Glomerular visceral epithelial cell (primary cell): Measurements from ENCODE around the gene C2orf69.

Source experiments
- DNase-seq: peaks from one replicate; pipeline ENCODE4 v3.0.0-alpha.2; 2016; ENCODE audit errors: extremely low spot score

C2orf69 gene

GRCh38 chr2:199914372-199914958 is 3.4 kb downstream of the C2orf69 start:
- no peak for DNase-seq

DNA sequence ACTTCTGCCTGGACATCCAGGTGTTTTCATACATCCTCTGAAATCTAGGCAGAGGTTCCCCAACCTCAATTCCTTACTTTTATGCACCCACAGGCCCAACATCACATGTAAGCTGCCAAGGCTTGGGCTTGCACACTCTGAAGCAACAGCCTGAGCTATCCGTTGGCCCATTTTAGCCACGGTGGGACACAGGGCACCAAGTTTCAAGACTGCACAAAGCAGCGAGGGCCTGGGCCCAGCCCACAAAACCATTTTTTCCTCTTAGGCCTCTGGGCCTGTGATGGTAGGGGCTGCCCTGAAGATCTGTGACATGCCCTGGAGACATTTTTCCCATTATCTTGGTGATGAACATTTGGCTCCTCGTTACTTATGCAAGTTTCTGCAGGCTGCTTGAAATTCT is 5.9 kb downstream of the C2orf69 start:
- no peak for DNase-seq

GRCh38 chr2:199922856-199923255 is 11.8 kb downstream of the C2orf69 start:
- no peak for DNase-seq

DNA sequence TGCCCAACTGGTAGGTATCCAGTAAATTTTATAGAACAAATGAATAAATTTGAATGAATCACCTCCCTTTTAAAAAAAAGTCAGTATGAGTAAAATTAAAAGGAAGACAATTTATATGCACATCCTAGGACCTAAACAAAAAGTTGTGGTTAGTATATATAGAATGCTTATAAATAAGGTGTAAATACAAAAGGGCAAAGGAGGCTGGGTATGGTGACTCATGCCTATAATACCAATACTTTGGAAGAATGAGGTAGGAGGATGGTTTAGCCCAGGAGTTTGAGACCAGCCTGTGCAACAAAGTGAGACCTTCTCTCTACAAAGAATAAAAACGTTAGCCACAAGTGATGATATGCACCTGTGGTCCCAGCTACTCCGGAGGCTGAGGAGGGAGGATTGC is 12.8 kb downstream of the C2orf69 start:
- no peak for DNase-seq

DNA sequence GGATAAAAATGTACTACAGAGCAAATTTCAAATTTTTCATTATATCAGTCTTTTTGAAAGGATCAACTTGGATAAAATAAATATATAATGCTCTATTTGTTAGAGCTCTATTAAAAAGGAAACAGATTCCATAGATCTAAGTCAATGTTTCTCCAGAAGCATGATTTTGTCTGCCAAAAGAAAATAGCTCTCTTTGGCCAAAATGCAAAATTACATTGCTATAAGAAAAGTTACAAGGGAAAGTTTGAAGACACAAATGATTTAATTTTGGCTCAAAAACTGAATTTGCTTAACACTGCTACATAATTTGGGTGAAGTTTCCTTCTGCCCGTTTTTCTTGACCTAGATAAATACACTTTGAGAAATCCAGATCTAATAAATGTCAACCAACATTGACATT is 15.7 kb downstream of the C2orf69 start:
- DNase-seq, result no peak

DNA sequence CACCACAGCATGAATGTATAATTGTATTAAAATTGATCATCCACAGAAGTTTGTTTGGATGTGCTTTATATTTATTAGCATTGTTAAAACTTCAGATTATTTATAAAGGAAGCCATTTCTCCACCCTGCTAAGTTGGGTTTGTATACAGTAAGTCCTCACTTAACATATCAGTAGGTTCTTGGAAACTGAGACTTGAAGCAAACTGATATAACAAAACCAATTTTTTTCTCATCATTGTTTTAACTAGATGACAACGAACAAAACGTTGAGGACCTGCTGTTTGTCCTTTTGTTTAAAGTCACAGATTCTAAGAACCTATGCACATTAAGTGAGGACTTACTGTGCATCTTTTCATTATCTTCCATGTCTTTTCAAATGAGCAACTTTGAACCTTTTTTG is 17.1 kb downstream of the C2orf69 start:
- no peak for DNase-seq

GRCh38 chr2:199928626-199929025 is 17.5 kb downstream of the C2orf69 start:
- no peak for DNase-seq

DNA sequence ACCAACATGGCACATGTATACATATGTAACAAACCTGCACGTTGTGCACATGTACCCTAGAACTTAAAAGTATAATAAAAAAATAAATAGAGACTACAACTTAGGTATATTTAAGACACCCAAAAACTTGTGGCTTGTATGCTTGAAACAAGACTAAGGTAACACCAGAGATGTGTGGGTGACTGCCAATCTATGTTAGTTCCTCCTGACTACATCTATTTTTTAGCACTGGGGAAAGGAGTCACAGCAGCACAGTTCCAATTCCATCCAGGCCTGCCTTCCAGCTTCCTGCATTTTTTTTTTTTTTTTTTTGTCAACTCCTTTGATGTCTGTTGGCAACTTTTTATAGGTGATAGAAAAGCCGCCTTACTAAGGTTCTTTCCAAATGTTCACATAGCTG is 18.2 kb downstream of the C2orf69 start:
- DNase-seq, result no peak

DNA sequence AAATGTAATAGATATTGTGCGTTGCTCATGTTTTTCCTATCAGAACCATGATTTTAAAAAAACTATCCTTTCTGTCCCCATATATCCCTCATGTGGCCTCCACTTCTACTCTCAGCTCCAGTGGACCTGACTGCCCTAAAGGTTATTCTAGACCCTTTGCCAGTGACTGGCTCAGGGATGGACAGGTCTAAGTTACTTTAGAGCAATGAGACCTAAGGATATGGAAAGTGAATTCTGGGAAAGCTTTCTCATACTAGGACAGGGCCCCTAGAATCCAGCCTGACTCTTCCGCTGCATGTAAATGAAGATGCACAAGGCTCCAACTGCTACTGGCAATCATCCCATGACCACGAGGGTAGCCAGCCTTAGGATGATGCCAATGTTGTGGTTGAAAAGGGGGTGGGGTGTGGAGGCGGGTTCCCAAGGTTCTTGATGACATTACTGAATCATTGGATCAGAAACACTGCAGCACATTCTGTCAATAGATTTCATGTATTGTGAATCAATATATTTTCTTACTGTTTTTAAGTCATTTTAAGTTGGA is 21.3 kb downstream of the C2orf69 start:
- DNase-seq, result peak; percentile 58

- no peak for DNase-seq
Measured at GRCh38 chr2:199933466-199933865, 22.4 kb downstream of the C2orf69 start.

DNA sequence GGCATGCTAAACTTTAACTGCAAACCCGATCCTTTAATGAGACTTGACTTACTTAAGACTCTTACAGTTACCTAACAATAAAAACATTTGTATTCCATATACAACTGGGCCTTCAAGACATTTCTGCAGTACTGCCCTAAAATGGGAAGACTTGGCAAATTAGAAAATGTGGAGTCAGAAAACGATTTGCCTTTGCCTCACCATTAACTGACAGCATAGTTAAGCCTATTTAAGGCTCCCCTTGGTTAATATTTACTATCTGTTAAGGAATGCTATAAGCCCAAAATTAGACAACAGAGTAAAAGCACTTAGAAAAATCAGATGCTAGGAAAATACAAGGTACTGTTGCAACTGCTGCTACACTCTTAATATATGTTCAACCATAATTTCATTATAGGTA is 25.5 kb downstream of the C2orf69 start:
- DNase-seq, result no peak

DNA sequence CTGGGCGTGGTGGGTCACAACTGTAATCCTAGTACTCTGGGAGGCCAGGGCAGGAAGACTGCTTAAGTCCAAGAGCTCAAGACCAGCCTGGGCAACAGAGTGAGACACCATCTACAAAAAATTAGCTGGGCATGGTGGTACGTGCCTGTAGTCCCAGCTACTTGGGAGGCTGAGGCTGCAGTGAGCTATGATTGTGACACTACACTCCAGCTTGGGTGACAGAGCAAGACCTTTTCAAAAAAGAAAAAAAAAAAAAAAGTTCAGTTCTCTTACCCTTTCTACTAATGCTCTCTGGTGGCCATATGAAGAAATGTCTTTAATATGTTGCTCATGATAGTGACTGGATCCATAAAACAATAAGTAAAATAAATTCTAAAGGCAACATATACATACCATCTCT is 29.3 kb downstream of the C2orf69 start:
- peak; percentile 18 for DNase-seq

DNA sequence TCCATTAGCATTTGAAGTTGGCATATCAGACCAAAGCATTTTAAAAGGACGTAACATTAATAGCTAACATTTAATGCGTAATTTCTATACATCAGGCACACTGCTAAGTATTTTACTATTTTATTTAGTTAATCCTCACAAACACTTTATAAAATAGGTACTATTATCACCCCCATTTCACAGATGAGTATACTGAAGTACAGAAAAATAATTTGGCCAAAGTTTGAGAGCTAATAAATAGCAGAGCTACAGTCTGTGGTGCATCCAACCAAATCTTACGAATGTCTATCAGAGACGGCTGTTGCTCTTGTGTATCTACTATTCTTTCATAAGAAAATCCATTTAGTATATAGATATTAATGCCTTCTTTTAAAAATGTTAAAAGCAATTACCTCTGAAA is 32.3 kb downstream of the C2orf69 start:
- DNase-seq, result no peak

DNA sequence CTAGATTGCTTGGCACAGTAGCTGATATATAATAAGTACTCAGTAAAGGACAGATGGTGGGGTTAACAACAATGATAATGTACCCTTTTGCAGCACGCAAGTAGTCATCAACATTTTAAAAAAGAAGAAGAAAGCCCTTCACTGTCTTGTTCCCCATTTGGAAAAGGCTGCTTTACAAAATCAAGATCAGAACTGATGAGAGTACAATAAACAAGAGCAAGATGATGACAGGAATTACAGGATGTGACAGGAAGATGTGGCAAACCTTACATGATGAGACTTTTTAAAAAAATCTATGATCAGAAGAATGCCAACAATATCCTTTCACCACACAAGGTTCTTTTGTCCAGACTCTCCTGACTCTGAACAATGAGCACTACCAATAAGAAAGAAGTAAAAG is 35.1 kb downstream of the C2orf69 start:
- DNase-seq, result no peak

DNA sequence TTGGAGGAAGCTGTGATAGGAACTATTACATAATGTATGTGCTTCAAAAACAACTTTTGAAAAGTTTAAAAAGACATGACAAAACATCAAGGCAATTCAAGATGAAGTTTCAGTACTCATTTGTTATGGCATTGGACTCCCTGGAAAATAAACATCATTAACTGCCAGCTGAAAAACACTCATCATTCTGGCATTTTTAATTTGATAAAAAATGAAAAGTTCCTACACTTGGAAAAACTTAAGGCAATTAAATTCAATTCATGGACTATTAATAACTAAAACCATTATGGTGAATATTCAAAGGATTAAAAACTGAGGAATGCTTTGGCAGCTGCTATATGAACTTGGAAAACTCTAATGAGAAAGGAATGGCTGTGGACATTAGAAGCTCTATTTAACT is 35.7 kb downstream of the C2orf69 start:
- no peak for DNase-seq

DNA sequence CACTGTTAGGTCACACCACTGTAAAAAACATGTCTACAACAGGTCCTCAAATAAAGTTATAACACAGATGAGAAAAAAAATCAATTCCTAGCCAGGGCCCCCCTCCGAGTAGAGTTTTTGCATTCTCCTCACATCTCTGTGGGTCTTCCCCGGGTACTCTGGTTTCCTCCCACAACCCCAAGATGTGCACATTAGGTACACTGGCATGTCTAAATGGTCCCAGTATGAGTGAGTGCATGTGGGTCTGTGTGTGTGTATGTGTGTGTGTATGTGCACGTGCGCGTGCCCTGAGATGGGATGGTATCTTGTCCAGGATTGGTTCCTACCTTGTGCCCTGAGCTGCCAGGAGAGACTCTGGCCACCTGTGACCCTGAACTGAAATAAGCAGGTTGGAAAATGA is 39.3 kb downstream of the C2orf69 start:
- DNase-seq, result no peak

GRCh38 chr2:199951023-199951422 is 39.9 kb downstream of the C2orf69 start:
- DNase-seq, result no peak

GRCh38 chr2:199955007-199955338 is 43.9 kb downstream of the C2orf69 start:
- no peak for DNase-seq

DNA sequence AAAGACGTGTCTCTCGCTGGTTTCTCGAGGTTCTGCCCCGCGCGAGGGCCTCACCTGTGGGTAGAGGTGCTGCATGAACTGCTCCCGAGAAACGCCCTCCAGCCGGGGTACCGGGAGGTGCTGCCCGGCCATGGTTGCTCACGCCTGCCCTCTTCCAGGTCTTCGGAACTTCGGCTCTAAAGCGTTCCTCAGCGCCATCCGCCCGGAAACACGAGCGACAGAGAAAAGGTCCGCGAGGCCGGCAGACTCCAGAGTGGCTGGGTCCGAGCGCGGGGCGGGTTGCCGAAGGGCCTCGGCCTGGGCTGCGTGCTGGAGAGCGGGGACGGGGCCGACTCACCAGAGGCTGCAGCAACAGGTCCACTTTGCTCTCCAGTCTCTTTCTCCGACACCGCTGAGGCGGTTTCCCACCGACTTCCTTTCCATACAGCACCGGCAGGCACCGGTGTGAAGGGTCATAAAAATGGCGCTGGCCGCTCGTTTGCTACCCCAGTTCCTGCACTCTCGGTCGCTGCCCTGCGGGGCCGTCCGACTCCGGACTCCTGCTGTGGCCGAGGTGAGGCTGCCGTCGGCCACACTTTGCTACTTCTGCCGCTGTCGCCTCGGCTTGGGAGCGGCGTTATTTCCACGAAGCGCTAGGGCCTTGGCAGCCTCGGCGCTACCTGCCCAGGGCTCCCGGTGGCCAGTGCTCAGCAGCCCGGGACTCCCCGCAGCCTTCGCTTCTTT is 44.4 kb downstream of the C2orf69 start, which contains the start of the genes MAIP1 and TYW5:
TSS of gene MAIP1 (plus strand) at position 244 of the 723 bp plus-strand sequence. CDS start at position 461, 217 bp downstream.
TSS of gene TYW5 (minus strand) at position 153 of the 723 bp plus-strand sequence. CDS start at position 132, 21 bp downstream.
- DNase-seq, result peak; percentile 87

DNA sequence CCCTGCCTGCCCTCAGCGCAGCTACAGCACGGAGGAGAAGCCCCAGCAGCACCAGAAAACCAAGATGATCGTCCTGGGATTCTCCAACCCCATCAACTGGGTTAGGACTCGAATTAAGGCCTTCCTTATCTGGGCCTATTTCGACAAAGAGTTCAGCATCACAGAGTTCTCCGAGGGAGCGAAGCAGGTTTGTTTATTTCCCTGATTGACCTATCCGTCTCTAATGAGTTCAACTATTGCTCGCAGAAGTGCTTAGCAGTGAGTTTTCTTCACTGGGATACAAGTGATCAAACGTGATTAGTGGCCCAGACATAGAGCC is 44.9 kb downstream of the C2orf69 start:
- DNase-seq, result no peak

DNA sequence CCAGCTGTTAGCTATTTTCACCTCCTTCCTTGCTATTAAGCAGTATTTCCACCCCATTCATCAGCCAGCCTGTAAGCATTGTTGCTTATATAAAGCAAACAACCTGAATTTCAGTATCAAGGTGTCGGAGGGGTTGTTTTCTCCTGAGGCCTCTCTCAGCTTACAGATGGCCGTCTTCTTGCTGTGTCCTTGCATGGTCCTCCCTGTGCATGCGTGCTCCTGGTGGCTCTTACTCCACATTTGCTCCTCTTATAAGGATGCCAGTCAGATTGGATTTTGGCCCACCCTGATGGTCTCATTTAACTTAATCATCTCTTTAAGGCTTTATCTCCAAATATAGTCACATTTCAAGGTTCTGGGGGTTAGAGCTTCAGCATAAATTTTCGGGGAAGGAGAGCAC is 46.9 kb downstream of the C2orf69 start:
- DNase-seq, result no peak

DNA sequence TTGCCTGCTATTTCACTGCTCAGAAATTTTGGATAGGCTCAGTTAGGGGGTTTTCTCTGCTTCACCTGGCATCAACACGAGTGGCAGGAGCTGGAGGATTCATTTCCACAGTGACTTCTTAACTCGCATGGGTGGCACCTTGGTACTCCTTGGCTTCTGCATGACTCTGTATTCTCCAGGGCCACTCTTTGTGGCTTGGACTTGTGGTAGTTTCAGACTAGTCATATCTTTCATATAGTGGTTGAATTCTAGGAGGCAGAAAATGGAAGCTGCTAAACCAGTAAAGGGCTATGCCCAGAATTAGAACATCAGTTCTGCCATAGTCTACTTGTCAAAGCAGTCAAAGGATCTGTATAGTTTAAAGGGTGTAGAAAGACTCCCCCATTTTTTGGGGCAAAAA is 51.1 kb downstream of the C2orf69 start:
- no peak for DNase-seq

GRCh38 chr2:199966405-199966804 is 55.3 kb downstream of the C2orf69 start:
- DNase-seq, result no peak

DNA sequence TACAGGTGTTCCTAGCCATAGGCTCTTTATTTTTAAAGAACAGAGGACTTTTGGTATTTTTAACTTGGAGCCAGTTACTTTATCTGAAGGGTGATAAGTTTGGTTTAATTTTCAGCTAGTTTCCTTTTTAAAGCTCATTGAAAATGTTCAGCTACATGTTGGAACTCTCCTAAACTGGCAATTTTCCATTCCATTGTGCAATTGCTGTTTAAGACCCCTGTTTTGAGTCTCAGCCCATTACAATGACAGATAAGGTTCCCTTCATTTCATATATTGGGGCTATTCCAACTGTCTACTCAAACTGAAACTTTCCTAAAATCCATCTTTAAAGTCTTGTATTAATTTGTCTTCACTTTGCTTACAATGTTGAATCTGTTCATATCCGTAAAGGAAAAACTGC is 55.9 kb downstream of the C2orf69 start:
- no peak for DNase-seq
